Loucy (cell line): Measurements from ENCODE around the gene PLA2G5.

ENCODE experiments used
- H2AFZ ChIP-seq: fragments of 200-600 bp; sonication (generic); 2 replicates; pipeline ENCODE4 v1.6.0; 2016; ENCODE audit warnings: antibody characterized with exemption, mild to moderate bottlenecking, low read length, moderate library complexity
- H3F3A ChIP-seq: fragments of 200-600 bp; 2 replicates; pipeline ENCODE4 v1.6.0; 2016; ENCODE audit warnings: antibody characterized with exemption, low read depth, mild to moderate bottlenecking
- H3K27me3 ChIP-seq: fragments of 200-600 bp; sonication (generic); 2 replicates; pipeline ENCODE4 v1.6.1; 2014; ENCODE audit warnings: low read length, mild to moderate bottlenecking; ENCODE audit not compliant: insufficient read depth, poor library complexity, severe bottlenecking
- H3K36me3 ChIP-seq: fragments of 200-600 bp; sonication (generic); 2 replicates; pipeline ENCODE4 v1.6.1; 2016; ENCODE audit warnings: low read length; ENCODE audit not compliant: insufficient read depth
- H3K4me1 ChIP-seq: fragments of 200-600 bp; sonication (generic); 2 replicates; pipeline ENCODE4 v1.5.1; 2014; ENCODE audit warnings: low read length, mild to moderate bottlenecking; ENCODE audit not compliant: insufficient read depth, poor library complexity, severe bottlenecking
- H3K4me2 ChIP-seq: fragments of 200-600 bp; sonication (generic); 2 replicates; pipeline ENCODE4 v1.6.0; 2014; ENCODE audit warnings: antibody characterized with exemption, low read length, low read depth, mild to moderate bottlenecking; ENCODE audit not compliant: poor library complexity, severe bottlenecking
- H3K4me3 ChIP-seq: fragments of 200-600 bp; sonication (generic); 2 replicates; pipeline ENCODE4 v1.5.1; 2014; ENCODE audit warnings: low read length, mild to moderate bottlenecking, mixed read lengths; ENCODE audit not compliant: poor library complexity, severe bottlenecking
- H3K79me2 ChIP-seq: fragments of 200-600 bp; sonication (generic); 2 replicates; pipeline ENCODE4 v1.6.1; 2014; ENCODE audit warnings: low read length; ENCODE audit not compliant: insufficient read depth
- H3K9ac ChIP-seq: fragments of 200-600 bp; sonication (generic); 2 replicates; pipeline ENCODE4 v1.6.0; 2014; ENCODE audit warnings: mild to moderate bottlenecking, low read depth, low read length, moderate library complexity; ENCODE audit not compliant: poor library complexity, severe bottlenecking
- H3K9me2 ChIP-seq: fragments of 200-600 bp; sonication (generic); replicated peaks from 2 replicates; pipeline ENCODE4 v1.6.1; 2016; ENCODE audit warnings: low read depth, low read length, mixed read lengths
- H3K9me3 ChIP-seq: fragments of 200-600 bp; sonication (generic); 2 replicates; pipeline ENCODE4 v1.6.1; 2014; ENCODE audit warnings: mild to moderate bottlenecking, antibody characterized with exemption, low read length, low read depth; ENCODE audit not compliant: insufficient read depth
- H4K20me1 ChIP-seq: fragments of 200-600 bp; sonication (generic); 2 replicates; pipeline ENCODE4 v1.6.0; 2014; ENCODE audit warnings: antibody characterized with exemption, low read length, mild to moderate bottlenecking; ENCODE audit not compliant: insufficient read depth, poor library complexity, severe bottlenecking
- EZH2phosphoT487 ChIP-seq: fragments of 200-600 bp; IDR thresholded peaks from 2 replicates; pipeline ENCODE4 v1.6.1; 2018; ENCODE audit warnings: antibody characterized with exemption, mild to moderate bottlenecking, moderate library complexity, borderline replicate concordance
- TF ChIP-seq, protein P1 (sequence below): fragments of 200-600 bp; sonication (generic); conservative IDR thresholded peaks from 2 replicates; pipeline ENCODE4 v1.5.1; 2014; ENCODE audit warnings: mild to moderate bottlenecking, antibody characterized with exemption, low read length

Gene PLA2G5

DNA sequence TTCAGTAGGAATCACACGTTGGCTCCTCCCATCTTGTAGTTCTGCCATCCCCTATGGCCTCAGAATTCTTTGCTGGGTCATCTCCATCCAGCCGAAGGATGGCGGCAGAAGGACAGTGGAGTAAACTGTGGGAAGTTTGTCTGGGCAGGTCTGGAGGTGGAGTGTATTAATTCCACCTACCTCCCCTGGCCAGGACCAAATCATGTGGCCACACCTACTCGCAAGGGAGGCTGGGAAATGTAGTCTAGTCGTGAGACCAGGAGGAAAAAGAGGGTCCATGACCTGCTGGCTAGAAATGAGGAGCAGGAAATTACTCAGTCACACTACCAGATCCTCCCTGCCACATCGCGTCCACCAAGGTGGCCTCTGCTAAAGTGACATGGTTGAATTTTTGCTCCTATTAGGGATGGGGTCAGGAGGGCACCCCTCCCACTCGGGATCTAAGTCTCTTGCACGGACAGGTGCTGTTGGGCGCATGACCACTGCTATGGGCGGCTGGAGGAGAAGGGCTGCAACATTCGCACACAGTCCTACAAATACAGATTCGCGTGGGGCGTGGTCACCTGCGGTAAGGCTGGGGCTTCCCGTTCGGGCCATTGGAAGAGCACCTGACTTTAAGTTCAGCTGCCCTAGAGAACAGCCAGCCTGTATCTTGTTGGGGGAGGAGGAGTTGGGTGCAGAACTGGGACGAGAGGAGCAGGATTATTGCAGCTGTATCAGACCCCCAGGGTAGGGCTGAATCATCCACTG is 19.5 kb downstream of the PLA2G5 start:
- Histone ChIP-seq H3K4me1 (no peaks in the 10 kb centered on the region), H3K9ac (no peak overlapping the region), H3K79me2 (no peaks in the 10 kb centered on the region), H3F3A (no peaks in the 10 kb centered on the region), H2AFZ (no peak overlapping the region), H3K4me2 (no peak overlapping the region), H3K36me3 (no peaks in the 10 kb centered on the region), H3K4me3 (no peak overlapping the region), H3K27me3 (no peaks in the 10 kb centered on the region), H3K9me2 (no peaks in the 10 kb centered on the region), H4K20me1 (no peaks in the 10 kb centered on the region), H3K9me3 (no peaks in the 10 kb centered on the region)
- TF ChIP-seq, protein P1, sequence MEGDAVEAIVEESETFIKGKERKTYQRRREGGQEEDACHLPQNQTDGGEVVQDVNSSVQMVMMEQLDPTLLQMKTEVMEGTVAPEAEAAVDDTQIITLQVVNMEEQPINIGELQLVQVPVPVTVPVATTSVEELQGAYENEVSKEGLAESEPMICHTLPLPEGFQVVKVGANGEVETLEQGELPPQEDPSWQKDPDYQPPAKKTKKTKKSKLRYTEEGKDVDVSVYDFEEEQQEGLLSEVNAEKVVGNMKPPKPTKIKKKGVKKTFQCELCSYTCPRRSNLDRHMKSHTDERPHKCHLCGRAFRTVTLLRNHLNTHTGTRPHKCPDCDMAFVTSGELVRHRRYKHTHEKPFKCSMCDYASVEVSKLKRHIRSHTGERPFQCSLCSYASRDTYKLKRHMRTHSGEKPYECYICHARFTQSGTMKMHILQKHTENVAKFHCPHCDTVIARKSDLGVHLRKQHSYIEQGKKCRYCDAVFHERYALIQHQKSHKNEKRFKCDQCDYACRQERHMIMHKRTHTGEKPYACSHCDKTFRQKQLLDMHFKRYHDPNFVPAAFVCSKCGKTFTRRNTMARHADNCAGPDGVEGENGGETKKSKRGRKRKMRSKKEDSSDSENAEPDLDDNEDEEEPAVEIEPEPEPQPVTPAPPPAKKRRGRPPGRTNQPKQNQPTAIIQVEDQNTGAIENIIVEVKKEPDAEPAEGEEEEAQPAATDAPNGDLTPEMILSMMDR, result no peak
- no peak for TF ChIP-seq EZH2phosphoT487

DNA sequence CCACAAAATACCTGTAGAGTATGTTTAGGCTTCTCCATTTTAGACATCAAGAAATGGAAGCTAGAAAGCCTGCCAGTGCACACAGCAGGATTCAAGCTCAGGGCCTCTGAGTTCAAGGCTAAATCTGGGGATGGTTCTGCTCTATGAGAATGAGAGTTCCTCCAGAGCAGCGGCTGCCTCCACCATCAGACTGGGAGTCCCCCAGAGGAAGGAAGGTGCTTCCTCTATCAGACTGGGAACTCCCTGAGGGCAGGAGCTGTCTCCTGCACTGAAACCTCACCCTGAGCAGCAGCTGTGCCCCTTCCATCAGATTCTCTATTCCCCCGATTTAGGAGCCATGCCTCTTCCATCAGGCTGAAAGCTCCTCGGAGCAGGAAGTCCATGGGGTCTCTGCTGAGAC is 20.1 kb downstream of the PLA2G5 start:
- no peaks in the 10 kb centered on the region for H3K27me3 ChIP-seq
- H3K9ac ChIP-seq, result no peak overlapping the region
- H3K4me2 ChIP-seq, result no peak overlapping the region
- no peaks in the 10 kb centered on the region for H3K79me2 ChIP-seq
- no peak for TF ChIP-seq EZH2phosphoT487
- TF ChIP-seq, protein P1, result no peak
- no peaks in the 10 kb centered on the region for H3K4me1 ChIP-seq
- no peaks in the 10 kb centered on the region for H3K9me3 ChIP-seq
- H3K9me2 ChIP-seq, result no peaks in the 10 kb centered on the region
- H3F3A ChIP-seq, result no peaks in the 10 kb centered on the region
- no peaks in the 10 kb centered on the region for H4K20me1 ChIP-seq
- no peak overlapping the region for H2AFZ ChIP-seq
- no peaks in the 10 kb centered on the region for H3K36me3 ChIP-seq
- H3K4me3 ChIP-seq, result no peak overlapping the region

DNA sequence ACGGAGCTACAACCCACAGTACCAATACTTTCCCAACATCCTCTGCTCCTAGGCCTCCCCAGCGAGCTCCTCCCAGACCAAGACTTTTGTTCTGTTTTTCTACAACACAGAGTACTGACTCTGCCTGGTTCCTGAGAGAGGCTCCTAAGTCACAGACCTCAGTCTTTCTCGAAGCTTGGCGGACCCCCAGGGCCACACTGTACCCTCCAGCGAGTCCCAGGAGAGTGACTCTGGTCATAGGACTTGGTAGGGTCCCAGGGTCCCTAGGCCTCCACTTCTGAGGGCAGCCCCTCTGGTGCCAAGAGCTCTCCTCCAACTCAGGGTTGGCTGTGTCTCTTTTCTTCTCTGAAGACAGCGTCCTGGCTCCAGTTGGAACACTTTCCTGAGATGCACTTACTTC is 20.6 kb downstream of the PLA2G5 start:
- TF ChIP-seq, protein P1, result no peak
- TF ChIP-seq EZH2phosphoT487, result no peak
- H2AFZ ChIP-seq, result no peak overlapping the region
- H3K9me3 ChIP-seq, result no peaks in the 10 kb centered on the region

More for the DNA sequence above, 20.6 kb downstream of the PLA2G5 start:
- no peaks in the 10 kb centered on the region for H3F3A ChIP-seq
- no peaks in the 10 kb centered on the region for H4K20me1 ChIP-seq
- no peaks in the 10 kb centered on the region for H3K27me3 ChIP-seq
- H3K9ac ChIP-seq, result no peak overlapping the region
- H3K9me2 ChIP-seq, result no peaks in the 10 kb centered on the region
- no peak overlapping the region for H3K4me3 ChIP-seq
- H3K36me3 ChIP-seq, result no peaks in the 10 kb centered on the region
- no peaks in the 10 kb centered on the region for H3K79me2 ChIP-seq
- H3K4me2 ChIP-seq, result no peak overlapping the region
- H3K4me1 ChIP-seq, result no peaks in the 10 kb centered on the region
